HCT116 (cell line): ENCODE data around the gene COMMD10. TPM values are rescaled to one million over a fixed set of nuclear protein-coding genes. Genes with fewer than 3 reads are reported as not detected.

Experiments
- ATAC-seq: fragments of 200-7000 bp; cut with Tn5 transposase; 2 replicates; pipeline ENCODE4 v1.9.1; 2020; ENCODE audit warnings: mild to moderate bottlenecking, moderate library complexity
- BruUV-seq: library from RNA; stranded (reverse); fragments of 400-500 nt; replicated peaks from 2 replicates; lab custom pipeline; 2021; lab: Mats Ljungman, UMichigan
- CTCF ChIA-PET: fragments of 300-600 bp; sonication (Branson Sonifier 250); formaldehyde crosslinking; loops from one replicate; lab custom pipeline; 2021; ENCODE audit warnings: antibody characterized with exemption; lab: Charles Lee
- POLR2A ChIA-PET: fragments of 300-600, 350-600 bp; sonication (Branson Sonifier 250); formaldehyde crosslinking; loops from one replicate; lab custom pipeline; 2021; ENCODE audit warnings: antibody characterized with exemption; lab: Charles Lee
- RAD21 ChIA-PET, 2 experiments: fragments of 300-600 bp; sonication (Branson Sonifier 250); formaldehyde crosslinking; loops; one replicate each; lab custom pipeline; 2023; ENCODE audit warnings: low total read pairs in 2 of 2; ENCODE audit not compliant: uncharacterized antibody in 2 of 2, unreplicated experiment in 2 of 2, low non-redundant PET in 1 of 2; lab: Charles Lee
- DNase-seq: peaks from one replicate; pipeline ENCODE4 v3.0.0-alpha.2; 2010; ENCODE audit warnings: low read depth, low spot score
- H2AFZ ChIP-seq: fragments of 200-600 bp; shearing (Covaris generic), sonication (generic); 2 replicates; pipeline ENCODE4 v1.6.1; 2017; ENCODE audit warnings: low read depth, mixed run types, mixed read lengths, antibody characterized with exemption, low read length; ENCODE audit not compliant: poor library complexity, severe bottlenecking
- H3K27ac ChIP-seq: 2 replicates; pipeline ENCODE4 v1.5.1; 2012; ENCODE audit warnings: low read depth, low read length
- H3K27me3 ChIP-seq: fragments of 200-600 bp; sonication (generic); 2 replicates; pipeline ENCODE4 v1.6.1; 2016; ENCODE audit warnings: mixed run types, low read length, mixed read lengths; ENCODE audit not compliant: insufficient read depth
- H3K36me3 ChIP-seq, 2 experiments: fragments of 200-500 bp in 1 of 2; fragments of 200-600 bp in 1 of 2; sonication (Bioruptor generic) in 1 of 2; sonication (generic) in 1 of 2; 2 replicates each; pipeline versions ENCODE4 v1.5.1 to v1.6.1; 2014 to 2016; ENCODE audit warnings: low read length in 2 of 2, inconsistent platforms in 1 of 2, mixed read lengths in 1 of 2, mixed run types in 1 of 2; ENCODE audit not compliant: insufficient read depth in 2 of 2, control insufficient read depth in 1 of 2
- H3K4me1 ChIP-seq, 2 experiments: fragments of 200-600 bp in 1 of 2; sonication (generic) in 1 of 2; 2 replicates each; pipeline versions ENCODE4 v1.5.1 to v1.6.1; 2012 to 2017; ENCODE audit warnings: low read length in 2 of 2, inconsistent platforms in 1 of 2, mild to moderate bottlenecking in 1 of 2, mixed read lengths in 1 of 2, mixed run types in 1 of 2, moderate library complexity in 1 of 2; ENCODE audit not compliant: insufficient read depth in 2 of 2, control insufficient read depth in 1 of 2
- H3K4me2 ChIP-seq: fragments of 200-600 bp; sonication (generic); 2 replicates; pipeline ENCODE4 v1.6.1; 2017; ENCODE audit warnings: mixed run types, low read length, mixed read lengths
- H3K4me3 ChIP-seq, 2 experiments: fragments of 200-600 bp in 1 of 2; sonication (generic) in 1 of 2; replicated peaks in 1 of 2; 2 replicates each; pipeline ENCODE4 v1.5.1; 2011 to 2016; ENCODE audit warnings: low read length in 2 of 2, control low read depth in 1 of 2, low read depth in 1 of 2, mild to moderate bottlenecking in 1 of 2, mixed read lengths in 1 of 2, mixed run types in 1 of 2
- H3K79me2 ChIP-seq: fragments of 200-600 bp; sonication (generic); 2 replicates; pipeline ENCODE4 v1.6.1; 2017; ENCODE audit warnings: mild to moderate bottlenecking, mixed run types, low read length, moderate library complexity, mixed read lengths; ENCODE audit not compliant: insufficient read depth
- H3K9ac ChIP-seq: fragments of 200-600 bp; sonication (generic); 2 replicates; pipeline ENCODE4 v1.6.1; 2016; ENCODE audit warnings: low read length, mixed read lengths
- H3K9me2 ChIP-seq: fragments of 200-600 bp; sonication (generic), shearing (Covaris generic); 2 replicates; pipeline ENCODE4 v1.6.1; 2017; ENCODE audit warnings: mixed run types, mild to moderate bottlenecking, moderate library complexity; ENCODE audit not compliant: insufficient read depth
- H3K9me3 ChIP-seq, 2 experiments: fragments of 200-500 bp in 1 of 2; fragments of 200-600 bp in 1 of 2; sonication (Bioruptor generic) in 1 of 2; sonication (generic) in 1 of 2; 2 replicates each; pipeline ENCODE4 v1.6.1; 2014 to 2017; ENCODE audit warnings: low read length in 2 of 2, mixed read lengths in 2 of 2, inconsistent platforms in 1 of 2, low read depth in 1 of 2, mild to moderate bottlenecking in 1 of 2, mixed run types in 1 of 2, moderate library complexity in 1 of 2; ENCODE audit not compliant: control insufficient read depth in 1 of 2, insufficient read depth in 1 of 2
- H4K20me1 ChIP-seq: fragments of 200-600 bp; sonication (generic), shearing (Covaris generic); 2 replicates; pipeline ENCODE4 v1.6.1; 2017; ENCODE audit warnings: mixed run types, mild to moderate bottlenecking, moderate library complexity; ENCODE audit not compliant: insufficient read depth
- CBX3 ChIP-seq: IDR thresholded peaks from 2 replicates; pipeline ENCODE4 v1.6.1; 2012; ENCODE audit warnings: low read depth
- CEBPB ChIP-seq: IDR thresholded peaks from 2 replicates; pipeline ENCODE4 v1.6.1; 2012; ENCODE audit warnings: low read depth
- ELF1 ChIP-seq: IDR thresholded peaks from 2 replicates; pipeline ENCODE4 v1.6.1; 2012; ENCODE audit warnings: low read depth, borderline replicate concordance
- EZH2 ChIP-seq: fragments of 200-600 bp; sonication (generic); IDR thresholded peaks from 2 replicates; pipeline ENCODE4 v1.6.1; 2017; ENCODE audit warnings: antibody characterized with exemption, mixed run types
- EZH2phosphoT487 ChIP-seq: fragments of 200-600 bp; IDR thresholded peaks from 2 replicates; pipeline ENCODE4 v1.6.1; 2018; ENCODE audit warnings: antibody characterized with exemption, borderline replicate concordance
- JUND ChIP-seq: IDR thresholded peaks from 2 replicates; pipeline ENCODE4 v1.6.1; 2012
- MAX ChIP-seq: IDR thresholded peaks from 2 replicates; pipeline ENCODE4 v1.6.1; 2012
- POLR2A ChIP-seq: IDR thresholded peaks from 2 replicates; pipeline ENCODE4 v1.7.0; 2011; ENCODE audit warnings: borderline replicate concordance; ENCODE audit not compliant: insufficient read depth, insufficient read length; ENCODE audit errors: extremely low read depth
- POLR2AphosphoS5 ChIP-seq: IDR thresholded peaks from 2 replicates; pipeline ENCODE4 v1.6.1; 2011; ENCODE audit warnings: mild to moderate bottlenecking, low read depth, low read length, moderate library complexity
- RAD21 ChIP-seq: IDR thresholded peaks from 2 replicates; pipeline ENCODE4 v1.6.1; 2012; ENCODE audit warnings: low read depth, mild to moderate bottlenecking
- REST ChIP-seq: IDR thresholded peaks from 2 replicates; pipeline ENCODE4 v1.6.1; 2012; ENCODE audit warnings: low read depth
- SIN3A ChIP-seq: IDR thresholded peaks from 2 replicates; pipeline ENCODE4 v1.6.1; 2012; ENCODE audit warnings: low read depth
- SRF ChIP-seq: IDR thresholded peaks from 2 replicates; pipeline ENCODE4 v1.6.1; 2012; ENCODE audit warnings: low read depth
- TCF7L2 ChIP-seq: IDR thresholded peaks from 2 replicates; pipeline ENCODE4 v1.7.0; 2011; ENCODE audit warnings: borderline replicate concordance, inconsistent platforms; ENCODE audit not compliant: insufficient read depth, insufficient read length; ENCODE audit errors: extremely low read depth
- YY1 ChIP-seq: IDR thresholded peaks from 2 replicates; pipeline ENCODE4 v1.6.1; 2011; ENCODE audit warnings: low read length, low read depth, moderate library complexity, mild to moderate bottlenecking; ENCODE audit not compliant: insufficient replicate concordance; ENCODE audit errors: extremely low read depth
- ZFX ChIP-seq: fragments of 450-650 bp; IDR thresholded peaks from 2 replicates; pipeline ENCODE4 v1.6.1; 2017
- ZNF274 ChIP-seq: fragments of 200-500 bp; sonication (Bioruptor generic); IDR thresholded peaks from 2 replicates; pipeline ENCODE4 v1.6.1; 2014; ENCODE audit warnings: mild to moderate bottlenecking, low read depth, low read length, inconsistent platforms
- intact Hi-C: fragments of 100-400 bp; cut with micrococcal nuclease; formaldehyde crosslinking; loops from 2 replicates; pipeline ENCODE4 v1.10.0; 2022
- total RNA-seq: library from RNA; stranded (reverse); gene quantifications from one replicate; pipeline ENCODE4 v1.2.1, GENCODE V29; 2021; ENCODE audit not compliant: unreplicated experiment
- TF ChIP-seq, protein P1 (sequence below): IDR thresholded peaks from 2 replicates; pipeline ENCODE4 v1.6.1; 2011; ENCODE audit warnings: mild to moderate bottlenecking, low read length, moderate library complexity; ENCODE audit not compliant: insufficient replicate concordance; ENCODE audit errors: extremely low read depth
- TF ChIP-seq, protein P2 (sequence below): IDR thresholded peaks from 2 replicates; pipeline ENCODE4 v1.6.1; 2012

Gene COMMD10
- total RNA-seq, 1 experiment from 2014 or later: 35.3 TPM

GRCh38 chr5:116256717-116257116, 171.9 kb downstream of the COMMD10 start (continued):
- TF ChIP-seq, protein P1, sequence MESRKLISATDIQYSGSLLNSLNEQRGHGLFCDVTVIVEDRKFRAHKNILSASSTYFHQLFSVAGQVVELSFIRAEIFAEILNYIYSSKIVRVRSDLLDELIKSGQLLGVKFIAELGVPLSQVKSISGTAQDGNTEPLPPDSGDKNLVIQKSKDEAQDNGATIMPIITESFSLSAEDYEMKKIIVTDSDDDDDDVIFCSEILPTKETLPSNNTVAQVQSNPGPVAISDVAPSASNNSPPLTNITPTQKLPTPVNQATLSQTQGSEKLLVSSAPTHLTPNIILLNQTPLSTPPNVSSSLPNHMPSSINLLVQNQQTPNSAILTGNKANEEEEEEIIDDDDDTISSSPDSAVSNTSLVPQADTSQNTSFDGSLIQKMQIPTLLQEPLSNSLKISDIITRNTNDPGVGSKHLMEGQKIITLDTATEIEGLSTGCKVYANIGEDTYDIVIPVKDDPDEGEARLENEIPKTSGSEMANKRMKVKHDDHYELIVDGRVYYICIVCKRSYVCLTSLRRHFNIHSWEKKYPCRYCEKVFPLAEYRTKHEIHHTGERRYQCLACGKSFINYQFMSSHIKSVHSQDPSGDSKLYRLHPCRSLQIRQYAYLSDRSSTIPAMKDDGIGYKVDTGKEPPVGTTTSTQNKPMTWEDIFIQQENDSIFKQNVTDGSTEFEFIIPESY: no peak
- TF ChIP-seq CEBPB (no peak), POLR2AphosphoS5 (no peak), MAX (no peak), SIN3A (no peak), SRF (no peak), ZNF274 (no peak)
- TF ChIP-seq, protein P2, sequence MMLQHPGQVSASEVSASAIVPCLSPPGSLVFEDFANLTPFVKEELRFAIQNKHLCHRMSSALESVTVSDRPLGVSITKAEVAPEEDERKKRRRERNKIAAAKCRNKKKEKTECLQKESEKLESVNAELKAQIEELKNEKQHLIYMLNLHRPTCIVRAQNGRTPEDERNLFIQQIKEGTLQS: no peak

DNA sequence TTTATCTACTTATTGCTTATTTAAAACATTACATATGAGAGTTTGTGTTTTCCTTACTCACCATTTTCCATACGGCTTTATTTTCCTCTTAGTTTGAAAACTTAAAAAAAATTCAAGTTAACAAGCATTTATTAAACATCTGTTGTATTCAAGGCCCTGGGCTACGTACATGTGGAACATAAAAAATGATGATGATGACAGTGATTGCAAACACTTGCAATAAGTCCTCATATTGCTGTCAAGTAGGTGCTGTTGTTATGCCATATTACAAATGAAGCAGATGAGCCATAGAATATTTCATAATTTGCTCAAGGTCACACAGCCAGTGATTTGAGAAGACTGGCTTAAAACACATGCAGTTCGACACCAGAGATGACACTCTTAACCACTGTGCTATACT, 180.6 kb downstream of the COMMD10 start:
- Histone ChIP-seq H3K79me2 (no peaks in the 10 kb centered on the region), H2AFZ (no peak overlapping the region), H3K36me3 (no peaks in the 10 kb centered on the region), H3K9me3 (no peaks in the 10 kb centered on the region), H3K4me1 (no peaks in the 10 kb centered on the region), H3K4me2 (no peak overlapping the region), H3K27me3 (no peaks in the 10 kb centered on the region), H3K27ac (no peak overlapping the region), H3K9ac (no peak overlapping the region), H3K4me3 (no peak overlapping the region), H4K20me1 (no peaks in the 10 kb centered on the region), H3K9me2 (no peaks in the 10 kb centered on the region)
- ChIA-PET CTCF (no interaction called here), POLR2A (no interaction called here), RAD21 (no interaction called here)
- DNase-seq (no peak), ATAC-seq (no peak)
- no TSS peak for BruUV-seq
- intact Hi-C loops: no loop called here
- TF ChIP-seq POLR2AphosphoS5: no peak
- TF ChIP-seq POLR2A: no peak
- no peak for TF ChIP-seq TCF7L2
- TF ChIP-seq YY1: no peak
- no peak for TF ChIP-seq REST
- TF ChIP-seq EZH2: no peak
- TF ChIP-seq, protein P2: no peak
- no peak for TF ChIP-seq RAD21
- no peak for TF ChIP-seq JUND
- TF ChIP-seq EZH2phosphoT487: no peak
- no peak for TF ChIP-seq ELF1
- no peak for TF ChIP-seq CEBPB
- TF ChIP-seq ZFX: no peak
- no peak for TF ChIP-seq CBX3
- TF ChIP-seq SRF: no peak
